Measurements from ENCODE around the gene ARHGAP25.

ARHGAP25 gene

DNA sequence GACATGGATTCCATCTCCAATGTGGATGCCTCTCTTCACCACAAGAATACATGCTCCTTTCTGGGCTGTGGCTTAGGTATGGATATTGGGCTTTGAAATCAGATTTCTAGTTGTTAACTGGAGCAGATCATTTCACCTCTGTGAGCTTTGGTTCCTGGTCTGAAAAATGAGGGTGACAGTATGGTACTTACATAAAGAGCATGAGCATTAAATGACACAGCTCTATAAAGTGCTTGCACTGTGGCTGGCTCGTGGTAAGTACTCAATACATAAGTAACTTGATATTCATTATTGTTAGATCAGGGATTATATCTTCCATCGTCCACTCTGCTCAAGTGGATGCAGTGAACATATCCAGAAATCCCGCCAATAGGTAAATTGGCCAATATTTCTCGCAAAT lies 33.4 kb downstream of the ARHGAP25 start:
- DNase-seq = no peak

DNA sequence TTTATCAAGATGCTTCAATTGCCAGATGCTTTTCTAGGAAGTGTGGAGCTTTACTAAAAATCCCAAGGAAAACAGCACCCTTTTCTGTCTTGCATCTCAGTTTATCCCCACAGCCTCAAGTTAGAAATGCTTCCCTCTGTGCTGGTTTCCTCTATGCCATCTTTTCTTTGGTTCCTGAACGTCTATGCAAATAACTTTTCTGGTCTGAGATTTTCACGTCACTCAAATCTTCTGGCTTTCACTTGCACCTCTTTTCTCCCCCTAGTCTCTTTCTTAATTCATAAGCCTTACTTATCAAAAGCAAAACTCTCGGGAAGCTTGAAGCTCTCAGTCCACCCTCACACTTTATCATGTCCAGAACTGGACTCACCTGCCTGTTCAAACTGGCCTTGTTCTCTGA lies 33.9 kb downstream of the ARHGAP25 start:
- no peak for DNase-seq

DNA sequence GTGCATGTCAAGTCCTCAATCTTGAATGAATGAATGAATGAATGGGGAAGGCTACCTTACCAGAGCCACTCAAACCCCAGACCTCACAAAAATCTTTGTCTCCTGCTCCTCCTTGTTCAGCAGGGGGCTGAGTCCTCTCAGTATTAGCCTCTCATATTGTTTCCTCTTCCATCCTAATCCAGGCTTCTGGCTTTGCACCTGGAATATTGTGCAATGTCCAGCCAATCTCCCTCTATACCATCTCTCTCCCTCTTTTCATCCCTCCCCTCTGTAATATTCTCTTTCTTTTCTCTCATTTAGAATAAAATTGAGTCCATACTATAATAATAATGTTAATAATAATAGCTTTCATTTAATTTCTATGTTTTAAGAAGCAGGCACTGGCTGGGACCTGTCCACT lies 34.3 kb downstream of the ARHGAP25 start:
- no peak for DNase-seq

DNA sequence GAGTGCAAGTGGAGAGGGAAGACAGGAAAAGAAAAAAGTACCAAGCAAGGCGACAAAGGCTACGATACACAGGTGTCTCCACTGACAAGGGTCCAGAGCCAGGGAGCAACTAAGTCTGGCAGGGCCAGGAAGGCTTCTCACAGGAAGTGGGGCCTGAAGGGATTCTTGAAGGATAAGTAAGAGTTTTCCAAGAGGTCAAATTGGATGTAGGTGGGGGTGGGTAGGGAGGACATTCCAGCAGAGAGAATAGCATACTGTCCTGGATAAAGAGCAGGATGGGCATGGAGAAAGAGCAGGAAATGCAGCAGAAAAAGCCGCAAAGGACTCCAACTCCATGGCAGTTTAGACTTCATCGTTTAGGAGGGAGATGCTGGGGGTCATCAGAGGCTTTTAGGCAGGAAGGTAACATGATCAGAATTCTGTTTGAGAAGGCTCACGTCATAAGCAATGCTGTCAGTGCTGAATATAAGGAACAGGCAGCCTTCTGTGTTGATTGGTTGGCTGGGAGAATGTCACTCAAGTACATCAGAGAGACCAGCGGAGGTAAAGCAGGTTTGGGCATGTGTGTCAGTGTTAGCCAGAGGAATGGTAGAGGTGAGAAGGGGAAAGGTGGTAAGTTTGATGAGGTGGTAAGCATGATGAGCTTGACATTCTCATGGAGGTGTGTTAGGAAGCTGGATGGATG lies 35.1 kb downstream of the ARHGAP25 start:
- no peak for DNase-seq

DNA sequence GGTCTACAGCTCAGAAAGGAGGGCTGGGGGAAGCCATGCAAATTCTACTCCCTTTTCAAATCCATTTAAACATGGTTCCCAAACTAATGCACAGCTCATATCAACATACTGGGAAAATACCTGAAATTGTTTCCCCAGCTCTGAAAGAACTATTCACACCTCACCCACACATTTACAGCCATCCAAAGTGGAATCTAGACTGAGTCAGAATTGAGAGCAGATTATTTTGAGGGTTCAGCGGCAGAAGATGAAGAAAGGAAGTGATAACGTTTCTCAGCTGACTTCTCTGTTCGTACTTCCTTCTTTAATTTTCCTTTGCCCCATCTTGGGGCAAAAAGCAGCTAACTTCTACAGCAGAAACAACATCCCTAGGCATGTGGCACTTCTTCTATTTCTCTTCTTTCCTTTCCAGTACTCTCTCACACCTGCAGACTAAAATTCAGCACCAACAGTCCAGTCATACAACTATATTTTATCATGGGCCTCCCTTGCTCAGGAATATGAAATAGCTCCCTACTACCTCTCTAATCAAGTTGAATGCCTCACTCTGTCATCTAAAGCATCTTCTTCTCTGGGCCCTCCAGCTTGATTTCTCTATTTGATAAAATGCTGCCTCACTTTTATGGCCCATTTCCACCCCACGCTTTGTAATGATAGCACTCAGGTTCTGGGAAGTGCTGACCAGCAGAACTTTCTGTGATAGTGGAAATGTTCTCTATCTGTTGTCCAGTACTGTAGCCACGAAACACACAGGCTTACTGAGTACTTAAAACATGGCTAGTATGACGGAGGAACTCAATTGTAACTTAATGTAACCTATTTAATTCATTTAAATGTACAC lies 35.9 kb downstream of the ARHGAP25 start:
- DNase-seq = no peak

- DNase-seq = no peak
Measured at GRCh38 chr2:68771211-68771751, 36.7 kb downstream of the ARHGAP25 start.

GRCh38 chr2:68772109-68772508 lies 37.5 kb downstream of the ARHGAP25 start:
- no peak for DNase-seq

DNA sequence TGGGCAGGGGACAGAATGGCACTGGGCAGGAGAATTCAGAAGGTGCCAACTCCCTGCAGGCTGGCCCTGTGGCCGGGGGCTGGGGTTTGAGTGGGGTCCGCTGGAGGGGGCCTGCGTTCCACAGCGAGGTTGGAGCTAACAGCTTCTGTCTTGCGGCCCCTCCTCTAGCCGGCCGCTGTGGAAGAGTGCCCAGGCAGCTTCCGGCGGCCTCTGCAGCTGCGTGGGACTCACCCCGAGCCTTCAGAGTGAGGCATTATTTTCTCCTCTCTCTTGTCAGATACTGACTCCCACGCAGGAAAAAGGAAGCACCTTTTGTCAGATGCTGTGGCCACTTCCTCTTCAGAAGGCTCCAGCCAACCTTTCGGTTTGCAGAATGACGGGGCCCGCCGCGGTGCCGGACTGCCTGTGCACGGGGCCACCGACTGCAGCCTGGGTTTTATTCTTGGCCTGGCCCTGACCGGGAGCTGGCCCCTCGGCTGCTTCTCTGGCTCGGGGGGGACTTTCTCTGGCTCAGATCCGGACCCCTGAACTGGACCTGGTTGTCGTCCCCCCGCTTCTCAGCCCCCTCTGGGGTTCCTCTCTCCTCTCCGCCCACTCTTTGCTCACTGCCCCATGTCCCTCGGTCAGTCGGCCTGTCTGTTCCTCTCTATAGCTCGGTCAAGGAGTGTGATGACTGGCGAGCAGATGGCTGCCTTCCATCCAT lies 40.1 kb downstream of the ARHGAP25 start:
- DNase-seq = peak; percentile 42

GRCh38 chr2:68775272-68775842 lies 40.7 kb downstream of the ARHGAP25 start:
- DNase-seq = no peak

DNA sequence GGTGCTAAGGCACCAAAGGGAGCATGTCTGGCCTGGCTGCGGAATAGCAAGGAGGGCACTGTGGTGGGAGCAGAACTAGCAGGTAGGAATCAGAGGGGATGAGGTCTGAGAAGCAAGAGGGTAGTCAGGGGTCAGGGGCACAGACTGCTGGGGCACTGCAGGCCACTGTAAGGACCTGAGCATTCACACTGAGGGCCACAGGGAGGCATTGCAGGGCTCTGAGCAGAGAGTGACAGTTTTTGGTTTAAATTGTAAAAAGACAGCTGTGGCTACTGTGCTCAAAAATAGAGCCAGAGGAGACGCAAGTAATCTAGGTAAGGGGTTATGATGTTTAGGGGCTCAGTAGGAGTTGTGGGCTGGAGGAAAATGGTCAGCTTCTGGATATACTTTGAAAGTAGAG lies 41.5 kb downstream of the ARHGAP25 start:
- no peak for DNase-seq

DNA sequence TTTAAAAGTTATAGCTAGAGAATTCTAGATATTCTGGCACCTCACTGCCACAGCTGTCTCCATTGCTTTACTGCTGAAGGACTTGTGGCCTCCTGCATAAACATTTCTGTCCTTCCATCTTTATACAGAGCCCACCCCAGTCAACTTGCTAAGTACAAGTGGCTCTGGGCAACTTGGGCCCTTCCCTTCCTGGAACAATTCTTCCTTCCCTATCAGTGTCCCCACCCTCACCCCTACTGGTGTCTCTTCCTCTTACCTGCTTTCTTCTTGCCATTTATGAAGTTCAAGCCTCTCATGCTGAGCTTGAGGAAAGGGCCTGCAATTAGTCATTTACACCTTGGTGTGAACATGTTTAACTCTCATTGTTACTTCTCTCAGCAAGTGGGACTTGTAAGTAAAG lies 45.0 kb downstream of the ARHGAP25 start:
- DNase-seq = no peak

- no peak for DNase-seq
Measured at GRCh38 chr2:68784188-68784587, 49.6 kb downstream of the ARHGAP25 start.

- no peak for DNase-seq
Measured at GRCh38 chr2:68784915-68785314, 50.3 kb downstream of the ARHGAP25 start.

DNA sequence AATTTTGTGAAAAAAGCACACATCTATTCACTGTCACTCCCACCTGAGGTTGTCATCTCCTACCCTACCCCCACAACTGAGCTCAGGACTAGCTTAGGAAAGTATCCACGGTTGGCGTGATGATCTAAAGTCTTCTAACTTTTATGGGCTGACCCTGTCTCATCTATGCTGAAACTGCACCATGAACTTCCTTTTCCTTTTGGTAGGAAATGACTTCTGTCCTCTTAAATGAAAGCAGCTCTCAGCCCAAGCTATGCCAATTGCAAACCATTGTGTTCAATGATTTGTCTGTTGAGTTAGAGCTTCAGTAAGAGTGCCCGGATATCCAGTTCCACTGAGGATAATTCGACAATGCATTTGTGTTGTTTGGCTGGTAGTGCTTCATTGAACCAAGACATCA lies 52.7 kb downstream of the ARHGAP25 start:
- DNase-seq = no peak

GRCh38 chr2:68789603-68790002 lies 55.0 kb downstream of the ARHGAP25 start:
- no peak for DNase-seq

- no peak for DNase-seq
Measured at GRCh38 chr2:68790600-68790999, 56.0 kb downstream of the ARHGAP25 start.

- DNase-seq = no peak
Measured at GRCh38 chr2:68791914-68792313, 57.3 kb downstream of the ARHGAP25 start.

- DNase-seq = no peak
Measured at GRCh38 chr2:68792751-68793150, 58.1 kb downstream of the ARHGAP25 start.

GRCh38 chr2:68796295-68796905 lies 61.8 kb downstream of the ARHGAP25 start:
- no peak for DNase-seq

DNA sequence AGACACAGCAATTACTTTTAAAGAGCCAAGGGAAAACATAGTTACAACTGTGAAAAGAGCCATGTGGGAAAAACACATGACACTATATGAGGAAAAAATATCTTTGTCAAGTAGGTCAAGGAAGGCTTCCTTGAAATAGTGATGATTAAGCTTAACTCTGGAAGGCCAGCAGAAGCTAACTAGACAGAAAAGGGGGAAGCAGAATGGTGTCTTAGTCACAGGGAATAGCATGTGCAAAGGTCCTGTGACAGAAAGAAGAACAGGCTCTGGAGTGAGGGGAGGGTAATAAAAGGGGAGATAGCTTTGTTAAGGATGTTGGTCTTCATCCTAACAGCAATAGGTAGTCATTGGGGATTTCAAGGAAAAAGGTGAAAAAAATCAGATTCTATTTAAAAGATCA lies 64.0 kb downstream of the ARHGAP25 start:
- no peak for DNase-seq

GRCh38 chr2:68799140-68800026 lies 64.8 kb downstream of the ARHGAP25 start:
- no peak for DNase-seq

- DNase-seq = no peak
Measured at GRCh38 chr2:68800027-68800401, 65.4 kb downstream of the ARHGAP25 start.

Measured in stimulated activated CD4-positive, alpha-beta T cell treated with anti-CD3 and anti-CD28 coated beads, Interleukin-12 subunit alpha, Interleukin-12 subunit beta, amount 100 ng/mL, for 4 hours (primary cell).